Measurements from ENCODE around the gene AREL1. TPM values are rescaled to one million over a fixed set of nuclear protein-coding genes. Genes with fewer than 3 reads are reported as not detected.

The AREL1 gene
- total RNA-seq, 3 donors from 2014 or later, result 17.0 to 24.3 (median 24.0) TPM

- Histone ChIP-seq H3K9me3 (no peaks in the 10 kb centered on the region), H3K27ac (no peak overlapping the region), H3K27me3 (no peaks in the 10 kb centered on the region), H3K4me1 (no peaks in the 10 kb centered on the region), H3K36me3 (no peaks in the 10 kb centered on the region), H3K4me3 (no peak overlapping the region)
- DNase-seq (ENCODE audit: low spot score in 2 of 2), result no peak
- TF ChIP-seq POLR2AphosphoS5 (IDR thresholded peaks at IDR 0.05) (no peak), CTCF (IDR thresholded peaks at IDR 0.05) (no peak), POLR2A (IDR thresholded peaks at IDR 0.05) (no peak)
- intact Hi-C loops (cut with DNase I; ENCODE audit: low total_unique reads), result no loop called here
These were observed 29.5 kb downstream of the AREL1 start for GRCh38 chr14:74683406-74683805.

GRCh38 chr14:74682169-74682952 lies 30.5 kb downstream of the AREL1 start:
- no peak for TF ChIP-seq CTCF (IDR thresholded peaks at IDR 0.05)
- TF ChIP-seq POLR2A (IDR thresholded peaks at IDR 0.05), result no peak
- no peak for TF ChIP-seq POLR2AphosphoS5 (IDR thresholded peaks at IDR 0.05)
- H3K9me3 ChIP-seq, result no peaks in the 10 kb centered on the region
- H3K27ac ChIP-seq, result no peak overlapping the region
- intact Hi-C loops (cut with DNase I; ENCODE audit: low total_unique reads), result no loop called here
- H3K27me3 ChIP-seq, result no peaks in the 10 kb centered on the region
- no peak overlapping the region for H3K4me3 ChIP-seq
- no peak for DNase-seq (ENCODE audit: low spot score in 2 of 2)
- H3K4me1 ChIP-seq, result no peaks in the 10 kb centered on the region
- H3K36me3 ChIP-seq, result no peaks in the 10 kb centered on the region

GRCh38 chr14:74675219-74675618 lies 37.7 kb downstream of the AREL1 start:
- intact Hi-C loops (cut with DNase I; ENCODE audit: low total_unique reads), result no loop called here
- H3K27ac ChIP-seq, result peak overlapping the region; percentile 9 to 27
- no peaks in the 10 kb centered on the region for H3K9me3 ChIP-seq

GRCh38 chr14:74673768-74674167 lies 39.1 kb downstream of the AREL1 start:
- no peaks in the 10 kb centered on the region for H3K4me1 ChIP-seq
- no peaks in the 10 kb centered on the region for H3K9me3 ChIP-seq
- no peak overlapping the region for H3K4me3 ChIP-seq
- intact Hi-C loops (cut with DNase I; ENCODE audit: low total_unique reads), result no loop called here
- no peak for DNase-seq (ENCODE audit: low spot score in 2 of 2)
- H3K27ac ChIP-seq, result no peak overlapping the region
- no peaks in the 10 kb centered on the region for H3K36me3 ChIP-seq
- H3K27me3 ChIP-seq, result no peaks in the 10 kb centered on the region
- no peak for TF ChIP-seq CTCF (IDR thresholded peaks at IDR 0.05)
- no peak for TF ChIP-seq POLR2AphosphoS5 (IDR thresholded peaks at IDR 0.05)
- TF ChIP-seq POLR2A (IDR thresholded peaks at IDR 0.05), result no peak

More at GRCh38 chr14:74675219-74675618, 37.7 kb downstream of the AREL1 start:
- H3K4me3 ChIP-seq, result no peak overlapping the region
- H3K4me1 ChIP-seq, result no peaks in the 10 kb centered on the region
- TF ChIP-seq CTCF (IDR thresholded peaks at IDR 0.05), result no peak
- TF ChIP-seq POLR2A (IDR thresholded peaks at IDR 0.05), result no peak
- no peak for TF ChIP-seq POLR2AphosphoS5 (IDR thresholded peaks at IDR 0.05)
- no peaks in the 10 kb centered on the region for H3K27me3 ChIP-seq
- DNase-seq (ENCODE audit: low spot score in 2 of 2), result no peak
- H3K36me3 ChIP-seq, result no peaks in the 10 kb centered on the region

GRCh38 chr14:74671789-74672188 lies 41.1 kb downstream of the AREL1 start:
- intact Hi-C loops (cut with DNase I; ENCODE audit: low total_unique reads), result no loop called here
- H3K36me3 ChIP-seq, result no peaks in the 10 kb centered on the region
- no peak for TF ChIP-seq POLR2A (IDR thresholded peaks at IDR 0.05)
- no peak for TF ChIP-seq CTCF (IDR thresholded peaks at IDR 0.05)
- peak in 1 of 3 donors; percentile 40 for TF ChIP-seq POLR2AphosphoS5 (IDR thresholded peaks at IDR 0.05)
- peak overlapping the region in 1 of 2 donors; percentile 55 for H3K27ac ChIP-seq
- DNase-seq (ENCODE audit: low spot score in 2 of 2), result peak in 1 of 2 donors; percentile 55
- no peaks in the 10 kb centered on the region for H3K9me3 ChIP-seq
- H3K4me1 ChIP-seq, result no peaks in the 10 kb centered on the region
- H3K27me3 ChIP-seq, result no peaks in the 10 kb centered on the region
- H3K4me3 ChIP-seq, result no peak overlapping the region

Data from breast epithelium (tissue), 4 donors.